Activated CD8-positive, alpha-beta memory T cell treated with anti-CD3 and anti-CD28 coated beads for 1 hour (primary cell): ENCODE measurements around the gene DSCAM.

Experiments
- DNase-seq, 2 donors: peaks; one replicate each; pipeline ENCODE4 v3.0.0-alpha.2; 2020; ENCODE audit warnings: low read depth in 1 of 2; ENCODE audit errors: extremely low read depth in 1 of 2

The DSCAM gene

DNA sequence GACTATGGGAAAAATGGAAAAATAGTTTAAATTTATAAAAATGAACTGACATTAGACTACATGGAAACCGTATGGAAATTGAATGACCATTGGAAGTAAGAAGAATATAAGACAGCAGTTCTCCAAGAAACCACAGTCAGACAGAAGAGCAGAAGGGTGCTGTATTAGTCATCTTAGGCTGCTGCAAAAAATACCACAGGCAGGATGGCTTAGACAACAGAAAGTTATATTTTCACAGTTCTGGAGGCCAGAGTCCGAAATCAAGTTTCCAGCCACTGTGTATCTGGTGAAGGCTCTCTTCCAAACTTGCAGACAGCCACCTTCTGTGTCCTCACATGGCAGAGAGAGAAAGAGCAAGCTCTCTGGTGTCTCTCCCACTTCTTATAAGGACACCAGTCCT, 175.2 kb downstream of the DSCAM start:
- no peak for DNase-seq

DNA sequence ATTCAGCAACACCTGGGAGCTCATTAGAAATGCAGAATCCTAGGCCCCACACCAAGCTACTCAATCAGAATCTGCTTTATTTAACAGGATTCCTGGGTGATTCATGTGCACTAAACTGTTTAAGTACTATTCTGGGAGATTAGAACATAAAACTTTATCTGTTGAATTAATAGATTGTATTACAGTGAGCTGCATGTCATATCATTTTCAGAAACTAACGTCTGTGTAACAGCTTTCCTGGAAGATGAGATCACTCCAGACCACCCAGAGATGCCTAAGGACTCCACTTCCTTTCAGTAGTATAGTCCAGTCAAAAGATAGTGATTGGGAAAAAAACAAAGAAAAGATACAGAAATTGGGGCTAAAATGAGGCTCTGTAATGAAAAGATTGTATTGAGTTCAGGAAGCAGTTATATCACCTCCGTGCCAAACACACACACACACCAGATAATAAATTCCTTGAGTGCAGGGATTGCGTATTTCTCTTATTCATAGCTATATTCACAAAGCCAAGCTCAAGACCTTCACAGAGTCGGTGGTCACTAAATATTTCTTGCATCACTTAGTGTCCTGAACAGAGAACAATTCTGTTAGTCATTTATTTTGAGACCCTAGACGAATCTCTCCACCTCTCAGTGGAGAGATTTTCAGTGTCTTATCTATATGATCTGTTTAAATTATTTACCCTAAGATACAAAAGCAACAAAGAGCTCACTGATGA, 178.2 kb downstream of the DSCAM start:
- no peak for DNase-seq

DNA sequence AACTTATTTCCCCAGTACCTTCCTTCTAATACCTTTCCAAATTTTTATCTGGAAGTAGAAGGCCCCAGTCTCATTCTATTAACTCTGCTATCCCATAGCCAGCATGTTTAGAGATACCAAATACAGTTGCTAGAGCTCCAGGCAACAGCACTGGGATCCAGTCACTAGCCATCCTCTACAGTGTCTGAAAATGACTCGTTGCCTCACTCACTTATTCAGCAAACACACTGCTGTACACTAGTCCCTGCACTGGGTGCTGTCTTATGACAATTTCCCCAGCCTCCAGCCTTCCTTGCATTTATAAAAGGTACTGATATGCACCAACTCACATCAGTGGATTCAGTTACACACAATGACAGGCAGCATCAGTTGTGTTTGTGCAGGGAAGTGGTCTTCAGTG, 179.0 kb downstream of the DSCAM start:
- no peak for DNase-seq

DNA sequence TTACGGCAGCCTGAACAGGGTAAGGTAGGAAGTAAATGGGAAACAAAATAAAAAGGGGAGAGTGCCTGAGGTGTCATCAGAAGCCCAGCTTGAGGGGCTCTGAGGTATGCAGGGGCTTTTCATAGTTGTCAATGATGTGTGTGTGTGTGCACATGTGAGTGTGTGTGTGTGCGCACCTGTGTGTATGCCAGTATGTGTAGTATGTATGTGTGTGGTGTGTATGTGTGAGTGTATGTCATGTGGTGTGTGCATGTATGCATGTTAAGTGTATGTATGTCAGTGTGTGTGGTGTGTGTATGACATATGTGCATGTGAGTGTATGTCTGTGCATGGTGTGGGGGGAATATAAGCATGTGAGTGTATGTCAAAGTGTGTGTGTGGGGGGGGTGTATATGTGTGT, 184.1 kb downstream of the DSCAM start:
- no peak for DNase-seq

DNA sequence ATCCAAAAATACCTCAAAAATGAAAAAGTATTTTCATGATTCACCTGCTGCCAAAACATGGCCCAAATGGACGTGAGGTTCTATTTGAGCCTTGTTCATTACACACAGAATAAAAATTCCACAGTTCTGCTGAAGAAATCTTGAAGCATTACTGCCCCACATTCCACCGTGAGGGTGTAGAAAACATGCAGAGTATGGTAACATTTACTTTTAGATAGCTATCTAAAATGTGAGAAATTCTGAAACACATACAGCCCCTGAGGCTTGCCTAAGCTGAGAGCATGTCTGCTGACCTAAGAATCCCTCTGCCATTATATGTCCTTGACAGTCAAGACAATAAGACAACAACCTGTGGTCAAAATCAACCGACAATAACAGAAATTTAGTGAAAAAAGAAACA, 186.5 kb downstream of the DSCAM start:
- DNase-seq, result no peak

DNA sequence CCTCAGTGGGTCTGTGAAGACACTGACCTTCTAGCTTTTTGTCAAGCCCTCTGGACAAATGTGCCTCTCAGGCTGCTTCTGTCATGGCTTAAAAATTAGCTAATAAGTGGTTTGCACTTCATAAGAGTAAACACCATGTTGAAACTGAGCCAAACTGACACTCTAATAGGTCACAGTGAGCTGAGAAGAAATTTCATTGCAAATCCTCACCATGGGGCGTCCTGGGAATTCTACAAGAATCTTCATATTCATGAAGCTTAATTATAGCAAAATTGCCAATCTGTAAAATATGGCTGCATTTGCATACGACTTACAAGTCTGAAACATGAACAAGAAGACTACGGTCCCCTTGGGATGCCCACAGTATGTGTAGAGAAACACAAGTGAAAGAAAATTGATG, 188.6 kb downstream of the DSCAM start:
- DNase-seq, result no peak

DNA sequence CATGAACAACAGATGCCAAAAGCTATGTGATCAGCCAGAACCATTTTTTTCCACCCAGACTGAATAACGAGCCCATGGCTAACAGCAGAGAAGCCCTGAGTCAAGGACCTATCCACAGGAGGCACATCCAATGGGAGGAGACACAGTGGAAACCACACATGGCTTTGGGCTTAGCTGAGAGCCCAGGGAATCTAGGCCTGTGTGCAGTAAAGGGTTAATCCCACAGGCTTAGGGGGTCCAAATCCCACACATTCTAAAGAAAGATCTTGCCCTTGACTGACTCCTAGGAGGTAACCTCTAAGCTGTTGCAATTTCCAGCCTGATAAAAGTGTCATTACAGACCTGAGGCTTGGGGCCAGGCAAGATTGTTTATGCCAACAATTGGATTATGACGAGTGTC, 194.5 kb downstream of the DSCAM start:
- DNase-seq, result no peak

DNA sequence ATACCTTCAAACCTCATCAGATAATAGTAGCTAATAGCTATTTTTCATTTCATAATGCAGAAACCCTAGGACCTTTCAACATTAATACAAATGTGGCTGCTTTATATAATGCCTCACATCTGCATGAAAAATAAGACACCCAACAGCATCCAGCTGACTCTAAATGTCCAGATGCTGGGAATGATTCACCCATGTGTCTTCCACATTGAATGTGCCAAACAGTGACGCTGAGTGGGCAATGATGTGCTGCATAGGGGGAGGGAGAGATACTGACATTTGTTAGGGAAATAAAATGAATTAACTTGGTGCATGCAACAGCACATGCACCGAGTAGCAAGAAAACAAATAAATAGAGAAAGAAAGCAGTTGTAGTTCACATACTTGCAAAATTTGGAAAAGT, 199.3 kb downstream of the DSCAM start:
- DNase-seq, result no peak

DNA sequence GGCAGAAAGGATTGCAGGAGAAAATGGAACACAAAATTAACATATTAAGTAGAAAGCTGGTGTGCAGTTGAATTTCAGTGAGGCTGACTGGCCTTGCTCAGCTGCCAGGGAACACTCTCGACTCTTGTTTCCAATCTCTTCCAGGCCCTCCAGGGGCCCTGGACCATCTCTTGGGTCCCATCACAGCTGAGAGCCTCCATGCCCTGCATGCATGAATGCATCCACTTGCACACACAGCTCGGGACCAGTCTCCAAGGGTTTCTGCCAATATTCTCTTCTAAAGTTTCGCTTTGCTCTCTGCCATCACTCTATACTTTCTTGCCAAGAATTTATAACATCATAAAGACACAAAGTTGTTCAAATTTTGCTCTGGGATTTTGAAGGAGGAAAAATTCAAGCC, 200.3 kb downstream of the DSCAM start:
- no peak for DNase-seq

DNA sequence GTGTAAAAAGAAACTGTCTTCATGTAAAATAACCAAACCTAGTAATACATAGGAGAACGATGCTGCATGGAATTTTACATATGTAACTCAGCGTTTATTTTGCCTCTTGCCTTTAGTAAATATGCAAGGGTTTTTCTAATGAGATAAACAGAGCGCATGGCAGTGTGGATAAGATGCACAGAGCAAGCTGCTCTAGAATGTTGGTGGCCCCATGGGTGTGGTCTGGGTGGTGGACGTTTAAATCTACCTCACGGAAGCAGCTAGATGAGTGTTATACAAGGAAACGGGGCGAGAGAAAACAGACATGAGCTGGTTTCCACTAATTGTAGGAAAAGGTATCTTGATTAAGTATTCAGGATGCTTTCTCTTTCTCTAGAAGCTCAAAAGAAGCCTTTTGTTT, 205.9 kb downstream of the DSCAM start:
- no peak for DNase-seq

DNA sequence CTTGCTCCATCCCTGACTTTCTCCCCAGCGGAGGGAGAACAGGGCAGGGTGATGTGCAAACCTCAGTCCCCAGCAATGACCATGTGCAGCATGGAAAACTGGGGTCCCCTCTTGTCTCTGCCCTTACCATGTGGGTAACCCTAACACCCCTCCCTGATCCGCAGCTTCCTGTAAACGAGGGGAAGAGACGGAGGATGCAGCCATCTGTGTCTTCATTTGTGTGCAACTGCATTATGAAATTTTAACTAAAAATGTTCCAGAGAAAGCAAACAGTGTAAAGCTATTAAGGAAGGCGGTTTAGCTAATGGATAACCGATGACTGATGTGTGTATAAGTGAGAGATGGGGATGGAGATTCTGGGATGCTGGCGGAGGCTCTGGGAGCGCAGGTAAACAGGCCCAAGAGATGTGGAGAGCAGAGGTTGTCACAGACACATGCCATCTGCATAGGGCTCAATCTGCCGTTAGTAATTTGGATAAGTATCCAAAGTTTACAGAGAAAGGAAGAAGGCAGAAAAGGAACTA, 206.6 kb downstream of the DSCAM start:
- DNase-seq, result no peak

DNA sequence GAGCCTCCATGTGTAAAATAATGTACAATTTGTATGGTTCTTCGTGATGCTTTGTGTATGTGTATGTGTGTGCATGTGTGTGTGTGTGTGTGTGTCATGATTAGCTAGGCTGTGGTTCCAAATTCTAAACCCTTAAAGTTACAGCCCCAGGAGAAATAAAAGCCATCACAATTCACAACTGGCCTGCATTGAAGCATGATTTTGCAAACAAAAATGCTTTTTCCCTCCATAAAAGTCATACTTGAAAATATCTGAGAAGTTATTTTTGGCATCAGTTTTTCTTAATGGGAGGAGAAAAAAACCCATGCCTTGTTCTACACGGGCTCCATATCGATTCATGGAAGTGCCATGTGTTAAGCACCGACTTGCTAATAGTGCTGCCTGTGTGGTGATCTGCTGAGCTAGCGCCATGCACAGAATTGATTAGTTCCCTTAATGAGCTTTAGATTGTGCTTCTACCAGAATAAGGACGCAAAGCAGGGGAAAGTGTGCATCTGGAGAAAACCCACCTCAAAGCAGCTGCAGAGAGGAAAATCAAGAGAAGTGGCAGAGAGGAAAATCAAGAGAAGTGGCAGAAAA, 207.3 kb downstream of the DSCAM start:
- no peak for DNase-seq

DNA sequence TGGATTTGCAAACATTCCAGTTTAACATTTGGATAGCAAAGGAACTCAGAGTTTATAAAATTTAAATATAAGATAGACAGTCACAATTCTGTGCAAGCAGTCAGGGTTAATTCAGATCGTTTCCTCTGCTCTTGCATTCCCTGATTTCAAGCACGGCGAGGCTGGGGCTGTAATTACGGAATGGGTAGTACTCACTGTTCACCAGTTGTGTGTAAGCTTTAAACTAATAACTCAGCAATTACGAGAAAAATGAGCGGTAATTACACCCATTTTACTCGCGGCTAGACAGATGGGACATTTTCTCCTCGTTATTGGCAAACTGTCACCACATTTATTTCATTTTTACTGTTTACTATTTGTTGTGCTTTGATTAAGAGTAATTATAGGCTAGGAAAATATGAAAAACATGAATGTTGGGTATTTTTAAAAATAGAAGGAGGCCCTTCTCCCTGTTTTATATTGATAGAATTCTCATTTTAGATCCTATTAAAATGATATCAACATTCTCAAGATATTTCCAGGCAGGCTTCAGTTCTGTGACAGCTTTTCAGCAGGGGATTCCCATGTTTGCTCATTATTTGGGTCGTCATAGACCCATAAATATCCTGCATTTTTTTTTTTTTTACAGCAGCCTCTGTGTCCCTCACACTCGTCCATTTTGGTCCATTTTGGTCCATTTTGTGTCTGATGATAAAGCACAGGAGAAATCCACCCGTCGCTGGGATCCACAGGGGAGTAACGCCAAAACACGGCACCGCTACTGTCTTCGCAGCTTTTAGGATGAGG, 208.3 kb downstream of the DSCAM start:
- DNase-seq, result no peak

DNA sequence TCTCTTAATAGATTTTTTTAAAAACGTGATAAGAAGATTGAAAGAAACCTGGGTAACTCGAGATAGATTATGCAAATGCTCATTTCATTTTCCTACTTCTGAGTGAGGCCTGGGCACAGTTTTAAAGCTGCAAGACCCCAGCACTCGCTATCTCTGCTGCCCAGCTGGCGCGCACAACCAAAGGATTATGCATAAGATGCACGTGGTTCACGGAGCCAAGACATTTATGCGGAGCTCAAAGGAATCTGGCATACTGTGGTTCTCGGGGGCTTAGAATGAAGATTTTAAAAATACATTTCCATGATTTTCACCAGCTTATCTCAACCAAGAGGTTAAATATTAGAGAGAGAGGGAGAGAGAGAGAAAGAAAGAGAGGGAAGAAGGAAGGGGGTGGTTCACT, 210.9 kb downstream of the DSCAM start:
- DNase-seq, result no peak

DNA sequence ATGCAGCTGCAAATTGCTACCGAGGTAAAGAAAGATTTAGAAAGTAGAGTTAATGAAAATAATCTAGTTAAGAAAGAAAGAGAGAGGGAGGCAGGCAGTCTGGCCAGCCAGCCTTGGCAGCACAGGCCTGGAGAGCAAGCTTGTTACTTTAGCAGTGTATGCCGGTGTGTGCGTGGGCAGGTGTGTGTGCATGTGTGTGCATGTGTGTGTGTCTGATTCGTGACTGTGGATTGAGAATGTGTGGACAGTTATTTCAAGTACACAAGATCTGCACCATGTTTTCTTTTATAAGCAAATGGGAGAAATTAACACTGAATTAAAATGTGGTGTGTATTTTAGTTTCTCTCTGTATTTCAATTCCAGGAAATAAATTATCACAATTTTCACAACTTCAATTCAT, 211.6 kb downstream of the DSCAM start:
- no peak for DNase-seq

DNA sequence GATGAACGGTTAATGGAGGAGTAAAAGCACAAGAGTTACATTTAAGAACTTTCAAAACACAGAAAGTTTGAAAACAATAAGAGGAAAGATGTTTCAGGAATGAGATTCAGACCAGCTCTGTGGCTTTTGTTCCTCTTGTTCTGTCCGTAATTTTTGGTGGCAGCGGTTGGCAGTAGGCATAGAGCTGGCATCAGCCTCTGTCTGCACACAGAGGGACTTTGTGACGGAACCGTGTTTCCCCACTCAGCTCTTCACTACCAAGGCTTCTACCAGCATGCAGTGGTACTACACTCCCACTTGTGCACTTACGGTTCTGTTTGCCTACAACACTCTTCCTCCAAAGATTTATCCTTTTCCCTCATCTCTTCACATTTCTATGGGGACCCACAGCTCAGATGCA, 212.8 kb downstream of the DSCAM start:
- DNase-seq, result no peak

DNA sequence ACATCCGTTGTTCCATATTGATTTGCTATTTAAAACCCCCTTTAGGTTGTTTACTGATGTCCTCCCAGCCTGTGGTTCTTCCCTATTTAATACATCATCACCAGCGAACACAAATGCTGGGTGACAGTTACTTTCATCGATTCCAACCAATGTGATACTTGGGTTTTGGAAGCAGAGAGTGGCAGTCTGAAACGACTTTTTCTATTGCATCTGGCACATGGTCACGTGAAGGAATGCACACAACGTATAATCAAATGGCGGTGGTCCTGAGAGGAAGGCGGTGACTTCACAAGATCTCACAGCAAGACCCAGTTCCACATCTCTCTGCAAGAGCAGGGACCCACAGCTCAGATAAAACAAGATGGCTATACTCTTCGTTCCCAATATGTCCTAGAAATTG, 213.9 kb downstream of the DSCAM start:
- DNase-seq, result no peak

DNA sequence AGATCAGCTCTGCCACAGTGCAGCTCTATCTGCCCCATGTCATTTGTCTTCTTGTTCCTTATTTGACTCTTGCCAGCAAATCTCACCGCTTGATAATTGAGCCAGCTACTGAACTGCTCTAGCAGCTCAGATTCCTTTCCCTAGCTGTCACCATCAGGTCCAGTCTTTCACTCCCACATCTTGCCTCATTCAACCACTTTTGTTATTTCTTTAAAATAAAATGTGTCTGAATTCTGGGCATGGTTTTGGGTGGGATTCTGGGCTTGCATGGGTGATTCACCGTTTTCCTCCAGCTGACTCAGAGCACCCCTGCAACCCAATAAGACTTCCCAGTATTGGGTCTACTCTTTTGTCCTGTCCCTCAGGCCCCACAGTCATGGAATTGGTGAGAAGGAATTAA, 215.7 kb downstream of the DSCAM start:
- no peak for DNase-seq

DNA sequence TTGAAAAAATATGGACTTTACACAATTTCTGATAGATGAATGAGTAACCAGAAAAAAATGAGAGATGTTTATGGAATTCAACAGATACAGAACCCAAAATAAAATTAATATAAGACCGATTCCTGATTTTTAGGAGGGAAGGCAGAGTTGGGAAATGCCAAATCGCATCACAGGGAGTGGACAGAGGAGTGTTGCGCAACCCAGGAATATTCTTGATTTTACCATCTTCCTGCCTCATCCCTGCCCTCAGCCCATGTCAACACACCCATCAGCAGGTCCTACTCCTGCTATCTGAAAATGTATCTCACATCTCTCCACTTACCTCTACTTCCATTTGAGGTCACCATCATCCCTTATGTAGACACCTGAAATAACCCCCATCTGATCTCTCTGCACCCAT, 221.0 kb downstream of the DSCAM start:
- DNase-seq, result no peak

DNA sequence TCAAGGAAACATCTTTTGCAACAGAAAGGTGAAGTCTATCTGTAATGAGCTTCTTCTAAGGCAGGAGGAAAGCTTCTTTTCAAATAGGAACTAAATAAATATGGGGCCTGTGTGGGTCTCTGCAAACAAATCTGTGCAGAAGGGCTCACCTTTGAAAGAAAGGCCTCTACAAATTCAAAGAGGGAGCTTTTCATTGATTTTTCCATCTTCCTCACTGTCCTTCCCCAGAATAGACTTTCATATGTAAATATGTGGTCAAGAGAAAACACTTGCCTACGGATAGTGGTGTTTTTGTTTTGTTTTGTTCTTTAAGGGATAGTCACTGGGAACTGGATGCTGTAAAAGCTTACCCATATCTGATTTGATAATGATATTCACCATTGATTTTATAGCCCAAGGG, 223.4 kb downstream of the DSCAM start:
- DNase-seq, result no peak

DNA sequence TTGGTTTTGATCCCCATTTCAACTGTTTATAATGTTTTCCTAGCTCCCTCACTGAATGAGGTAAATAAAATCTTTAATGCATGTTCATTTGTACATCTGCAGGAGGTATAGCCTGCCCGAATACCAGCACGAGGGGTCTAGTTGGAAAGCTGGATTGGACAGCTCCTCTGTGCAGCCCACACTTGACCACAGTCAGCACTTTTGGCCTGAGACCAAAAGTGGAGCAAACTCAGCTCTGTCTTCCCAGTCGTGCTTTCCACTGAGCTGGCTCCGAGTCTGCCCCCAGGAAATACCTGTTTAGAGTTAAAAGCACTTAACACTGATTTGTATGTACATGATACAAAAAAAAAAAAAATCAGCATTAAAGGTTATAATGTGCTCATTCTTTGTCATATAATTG, 224.4 kb downstream of the DSCAM start:
- no peak for DNase-seq
